ENCODE results near the gene PTPRG.

PTPRG gene

GRCh38 chr3:61865466-61866152 lies 304.2 kb downstream of the PTPRG start:
- DNase-seq (ENCODE audit: low read depth in 2 of 2) = no peak

- no peak for DNase-seq (ENCODE audit: low read depth in 2 of 2)
Measured at GRCh38 chr3:61866153-61866542, 304.8 kb downstream of the PTPRG start.

- DNase-seq (ENCODE audit: low read depth in 2 of 2) = no peak
Measured at GRCh38 chr3:61866961-61867461, 305.6 kb downstream of the PTPRG start.

GRCh38 chr3:61868499-61868898 lies 307.1 kb downstream of the PTPRG start:
- DNase-seq (ENCODE audit: low read depth in 2 of 2) = no peak

- DNase-seq (ENCODE audit: low read depth in 2 of 2) = no peak
Measured at GRCh38 chr3:61869371-61869770, 308.0 kb downstream of the PTPRG start.

- DNase-seq (ENCODE audit: low read depth in 2 of 2) = no peak
Measured at GRCh38 chr3:61871644-61872043, 310.3 kb downstream of the PTPRG start.

- no peak for DNase-seq (ENCODE audit: low read depth in 2 of 2)
Measured at GRCh38 chr3:61872077-61872706, 310.8 kb downstream of the PTPRG start.

- no peak for DNase-seq (ENCODE audit: low read depth in 2 of 2)
Measured at GRCh38 chr3:61875046-61875844, 313.9 kb downstream of the PTPRG start.

GRCh38 chr3:61875976-61876671 lies 314.8 kb downstream of the PTPRG start:
- DNase-seq (ENCODE audit: low read depth in 2 of 2) = no peak

- no peak for DNase-seq (ENCODE audit: low read depth in 2 of 2)
Measured at GRCh38 chr3:61876797-61877196, 315.4 kb downstream of the PTPRG start.

- DNase-seq (ENCODE audit: low read depth in 2 of 2) = no peak
Measured at GRCh38 chr3:61877359-61878138, 316.2 kb downstream of the PTPRG start.

GRCh38 chr3:61882253-61882652 lies 320.9 kb downstream of the PTPRG start:
- DNase-seq (ENCODE audit: low read depth in 2 of 2) = no peak

GRCh38 chr3:61884794-61885193 lies 323.4 kb downstream of the PTPRG start:
- no peak for DNase-seq (ENCODE audit: low read depth in 2 of 2)

GRCh38 chr3:61885414-61885813 lies 324.0 kb downstream of the PTPRG start:
- DNase-seq (ENCODE audit: low read depth in 2 of 2) = no peak

- no peak for DNase-seq (ENCODE audit: low read depth in 2 of 2)
Measured at GRCh38 chr3:61887206-61887605, 325.8 kb downstream of the PTPRG start.

GRCh38 chr3:61889259-61889658 lies 327.9 kb downstream of the PTPRG start:
- no peak for DNase-seq (ENCODE audit: low read depth in 2 of 2)

- DNase-seq (ENCODE audit: low read depth in 2 of 2) = no peak
Measured at GRCh38 chr3:61890167-61890566, 328.8 kb downstream of the PTPRG start.

GRCh38 chr3:61890586-61890985 lies 329.2 kb downstream of the PTPRG start:
- DNase-seq (ENCODE audit: low read depth in 2 of 2) = no peak

GRCh38 chr3:61892891-61893290 lies 331.5 kb downstream of the PTPRG start:
- no peak for DNase-seq (ENCODE audit: low read depth in 2 of 2)

GRCh38 chr3:61893840-61894566 lies 332.6 kb downstream of the PTPRG start:
- DNase-seq (ENCODE audit: low read depth in 2 of 2) = no peak
